Activated B cell treated with CpG ODN at 0.5 μM for 24 hours (primary cell): ENCODE data around the gene NANOS2. TPM values are rescaled to one million over a fixed set of nuclear protein-coding genes. Genes with fewer than 3 reads are reported as not detected.

Experiments used
- ATAC-seq: fragments of 200-7000 bp; cut with Tn5 transposase; one replicate; pipeline ENCODE4 v1.10.0; 2021; ENCODE audit warnings: low read depth, mild to moderate bottlenecking, moderate library complexity
- CTCF ChIA-PET: fragments of 350-600 bp; sonication (Branson Sonifier 250); formaldehyde crosslinking; loops from one replicate; lab custom pipeline; 2021; ENCODE audit warnings: antibody characterized with exemption; lab: Charles Lee
- POLR2A ChIA-PET: fragments of 350-600 bp; sonication (Branson Sonifier 250); formaldehyde crosslinking; loops from one replicate; lab custom pipeline; 2021; ENCODE audit warnings: antibody characterized with exemption; lab: Charles Lee
- DNase-seq: peaks from one replicate; pipeline ENCODE4 v3.0.0; 2022
- H3K27ac Mint-ChIP-seq: one replicate; pipeline ENCODE4 v1.8.0; 2020; ENCODE audit warnings: mixed read lengths
- H3K27me3 Mint-ChIP-seq: one replicate; pipeline ENCODE4 v1.8.0; 2021; ENCODE audit warnings: mixed read lengths
- H3K36me3 Mint-ChIP-seq: one replicate; pipeline ENCODE4 v1.8.0; 2021; ENCODE audit warnings: low read depth, mixed read lengths
- H3K4me1 Mint-ChIP-seq: one replicate; pipeline ENCODE4 v1.8.0; 2021; ENCODE audit warnings: mixed read lengths
- H3K4me3 Mint-ChIP-seq: one replicate; pipeline ENCODE4 v1.8.0; 2020; ENCODE audit warnings: mild to moderate bottlenecking, mixed read lengths
- H3K9me3 Mint-ChIP-seq: one replicate; pipeline ENCODE4 v1.8.0; 2020; ENCODE audit warnings: mixed read lengths
- CTCF ChIP-seq: fragments of 200-600 bp; IDR thresholded peaks from one replicate; pipeline ENCODE4 v1.8.0; 2022; ENCODE audit warnings: antibody characterized with exemption, mild to moderate bottlenecking
- intact Hi-C: fragments of 100-400 bp; cut with micrococcal nuclease; formaldehyde crosslinking; loops from one replicate; pipeline ENCODE4 v1.15.1; 2024
- total RNA-seq: library from RNA; stranded (reverse); gene quantifications from 2 replicates; pipeline ENCODE4 v1.2.3, GENCODE V29; 2022

NANOS2 gene
- total RNA-seq, 1 donor from 2014 or later, result not detected

GRCh38 chr19:45919678-45920077, 5.1 kb upstream of the NANOS2 start:
- no peak for TF ChIP-seq CTCF

GRCh38 chr19:45918721-45919120, 4.1 kb upstream of the NANOS2 start:
- Mint-ChIP-seq H3K4me1 (no peaks in the 10 kb centered on the region), H3K27me3 (peaks cover 17% of the 10 kb centered on the region), H3K9me3 (no peaks in the 10 kb centered on the region), H3K27ac (no peak overlapping the region), H3K4me3 (no peak overlapping the region), H3K36me3 (no peaks in the 10 kb centered on the region)
- no peak for ATAC-seq
- no peak for TF ChIP-seq CTCF
- POLR2A ChIA-PET, result no interaction called here
- DNase-seq, result no peak
- intact Hi-C loops, result no loop called here
- CTCF ChIA-PET, result no interaction called here

More at GRCh38 chr19:45919678-45920077, 5.1 kb upstream of the NANOS2 start:
- Mint-ChIP-seq H3K4me1 (no peaks in the 10 kb centered on the region), H3K4me3 (no peak overlapping the region), H3K36me3 (no peaks in the 10 kb centered on the region), H3K9me3 (no peaks in the 10 kb centered on the region), H3K27me3 (peaks cover 16% of the 10 kb centered on the region), H3K27ac (no peak overlapping the region)
- ChIA-PET CTCF (no interaction called here), POLR2A (no interaction called here)
- ATAC-seq (no peak), DNase-seq (no peak)
- intact Hi-C loops, result no loop called here

GRCh38 chr19:45917421-45918091, 3.0 kb upstream of the NANOS2 start:
- ChIA-PET POLR2A (no interaction called here), CTCF (no interaction called here)
- Mint-ChIP-seq H3K36me3 (no peaks in the 10 kb centered on the region), H3K4me3 (no peak overlapping the region), H3K4me1 (no peaks in the 10 kb centered on the region), H3K9me3 (no peaks in the 10 kb centered on the region), H3K27ac (no peak overlapping the region), H3K27me3 (peaks cover 25% of the 10 kb centered on the region)
- DNase-seq, result no peak
- intact Hi-C loops, result no loop called here
- TF ChIP-seq CTCF, result no peak
- ATAC-seq, result no peak

GRCh38 chr19:45911291-45911690, 3.3 kb downstream of the NANOS2 start:
- Mint-ChIP-seq H3K4me3 (no peak overlapping the region), H3K27me3 (peaks cover 18% of the 10 kb centered on the region), H3K27ac (no peak overlapping the region), H3K36me3 (no peaks in the 10 kb centered on the region), H3K9me3 (no peaks in the 10 kb centered on the region), H3K4me1 (no peaks in the 10 kb centered on the region)
- no peak for TF ChIP-seq CTCF
- ATAC-seq (no peak), DNase-seq (no peak)
- ChIA-PET CTCF (no interaction called here), POLR2A (no interaction called here)
- intact Hi-C loops, result no loop called here

GRCh38 chr19:45908956-45909355, 5.6 kb downstream of the NANOS2 start:
- Mint-ChIP-seq H3K27ac (no peak overlapping the region), H3K9me3 (no peaks in the 10 kb centered on the region), H3K4me3 (no peak overlapping the region), H3K27me3 (peaks cover 15% of the 10 kb centered on the region), H3K36me3 (no peaks in the 10 kb centered on the region), H3K4me1 (peaks cover under 1% of the 10 kb centered on the region)
- intact Hi-C loops, result no loop called here
- ChIA-PET CTCF (no interaction called here), POLR2A (no interaction called here)
- no peak for ATAC-seq
- no peak for DNase-seq
- TF ChIP-seq CTCF, result no peak
